Nephron (organoid): ENCODE measurements around the gene TSHZ3.

Experiments
- H3K27ac Mint-ChIP-seq, 3 experiments: 2 replicates each; pipeline ENCODE4 v1.8.0; 2020; ENCODE audit warnings: mixed read lengths in 3 of 3, mild to moderate bottlenecking in 2 of 3, moderate library complexity in 1 of 3
- H3K27me3 Mint-ChIP-seq: 2 replicates; pipeline ENCODE4 v1.8.0; 2021; ENCODE audit warnings: low read depth, mild to moderate bottlenecking, moderate library complexity, mixed read lengths
- H3K36me3 Mint-ChIP-seq: 2 replicates; pipeline ENCODE4 v1.8.0; 2020; ENCODE audit warnings: low read depth, mixed read lengths
- H3K4me1 Mint-ChIP-seq: 2 replicates; pipeline ENCODE4 v1.8.0; 2020; ENCODE audit warnings: mixed read lengths
- H3K4me3 Mint-ChIP-seq, 3 experiments: 2 replicates each; pipeline ENCODE4 v1.8.0; 2020; ENCODE audit warnings: mild to moderate bottlenecking in 3 of 3, mixed read lengths in 3 of 3, moderate library complexity in 2 of 3
- H3K9me3 Mint-ChIP-seq: 2 replicates; pipeline ENCODE4 v1.8.0; 2020; ENCODE audit warnings: mixed read lengths
- TF ChIP-seq, protein P1 (sequence below), 3 experiments: fragments of 200-600 bp; sonication (generic); IDR thresholded peaks; one replicate each; pipeline ENCODE4 v1.5.0; 2021; ENCODE audit warnings: antibody characterized with exemption in 3 of 3; ENCODE audit not compliant: unreplicated experiment in 3 of 3

The TSHZ3 gene

DNA sequence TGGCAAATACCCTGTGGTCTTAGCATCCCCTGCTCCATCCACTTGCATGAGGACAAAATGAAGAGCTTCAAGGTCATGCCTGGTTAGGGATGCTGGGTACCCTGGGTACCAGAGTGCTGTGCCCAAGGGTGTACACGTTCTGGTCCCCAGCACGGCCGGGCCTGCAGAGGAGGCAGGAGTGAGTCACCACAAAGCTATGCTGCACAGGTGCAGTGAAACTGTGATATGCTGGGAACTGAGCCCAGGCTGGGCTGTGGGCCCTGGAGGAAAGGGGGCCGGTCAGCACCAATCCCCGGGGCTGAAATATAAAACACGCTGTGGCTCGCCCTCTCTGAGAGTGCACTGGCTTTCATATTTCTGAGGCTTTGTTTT lies 95.1 kb downstream of the TSHZ3 start:
- Mint-ChIP-seq H3K27me3 (peaks cover 15% of the 10 kb centered on the region), H3K9me3 (no peaks in the 10 kb centered on the region), H3K4me1 (peaks cover 67% of the 10 kb centered on the region), H3K27ac (peak overlapping the region; percentile 77 to 89 (median 85)), H3K4me3 (peak overlapping the region in 1 of 3 experiments; percentile 35), H3K36me3 (no peaks in the 10 kb centered on the region)
- TF ChIP-seq, protein P1, sequence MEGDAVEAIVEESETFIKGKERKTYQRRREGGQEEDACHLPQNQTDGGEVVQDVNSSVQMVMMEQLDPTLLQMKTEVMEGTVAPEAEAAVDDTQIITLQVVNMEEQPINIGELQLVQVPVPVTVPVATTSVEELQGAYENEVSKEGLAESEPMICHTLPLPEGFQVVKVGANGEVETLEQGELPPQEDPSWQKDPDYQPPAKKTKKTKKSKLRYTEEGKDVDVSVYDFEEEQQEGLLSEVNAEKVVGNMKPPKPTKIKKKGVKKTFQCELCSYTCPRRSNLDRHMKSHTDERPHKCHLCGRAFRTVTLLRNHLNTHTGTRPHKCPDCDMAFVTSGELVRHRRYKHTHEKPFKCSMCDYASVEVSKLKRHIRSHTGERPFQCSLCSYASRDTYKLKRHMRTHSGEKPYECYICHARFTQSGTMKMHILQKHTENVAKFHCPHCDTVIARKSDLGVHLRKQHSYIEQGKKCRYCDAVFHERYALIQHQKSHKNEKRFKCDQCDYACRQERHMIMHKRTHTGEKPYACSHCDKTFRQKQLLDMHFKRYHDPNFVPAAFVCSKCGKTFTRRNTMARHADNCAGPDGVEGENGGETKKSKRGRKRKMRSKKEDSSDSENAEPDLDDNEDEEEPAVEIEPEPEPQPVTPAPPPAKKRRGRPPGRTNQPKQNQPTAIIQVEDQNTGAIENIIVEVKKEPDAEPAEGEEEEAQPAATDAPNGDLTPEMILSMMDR (IDR thresholded peaks at IDR 0.05; ENCODE audit: unreplicated experiment in 3 of 3) = no peak

DNA sequence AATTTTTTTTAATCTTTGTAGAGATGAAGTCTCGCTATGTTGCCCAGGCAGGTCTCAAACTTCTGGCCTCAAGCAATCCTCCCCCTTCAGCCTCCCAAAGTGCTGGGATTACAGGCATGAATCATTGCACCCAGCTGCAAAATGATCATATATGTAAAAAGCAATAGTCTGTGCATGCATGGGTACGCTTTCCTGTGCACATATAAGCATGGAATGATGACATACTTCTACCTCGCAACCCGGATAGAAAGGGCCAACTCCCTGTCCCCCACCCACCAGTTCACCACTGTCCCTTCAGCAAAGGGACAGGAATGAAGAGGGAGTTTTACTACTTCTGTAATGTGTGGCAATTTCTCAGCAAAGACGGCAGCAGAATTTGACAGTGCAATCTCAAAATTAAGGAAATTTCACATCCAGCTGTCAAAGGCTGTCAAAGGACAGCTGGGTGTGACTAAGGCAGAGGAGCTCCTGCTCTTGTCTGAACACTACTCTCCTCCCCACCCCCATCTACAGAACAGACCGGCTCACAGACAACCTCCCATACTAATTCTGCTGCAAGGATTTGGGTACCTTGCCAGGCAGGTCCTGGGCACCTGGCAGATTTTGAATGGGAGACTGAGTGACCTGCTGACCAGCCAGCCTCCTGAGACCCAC lies 95.6 kb downstream of the TSHZ3 start:
- TF ChIP-seq, protein P1 (IDR thresholded peaks at IDR 0.05; ENCODE audit: unreplicated experiment in 3 of 3) = no peak
- Mint-ChIP-seq H3K4me1 (peaks cover 62% of the 10 kb centered on the region), H3K36me3 (no peaks in the 10 kb centered on the region)

DNA sequence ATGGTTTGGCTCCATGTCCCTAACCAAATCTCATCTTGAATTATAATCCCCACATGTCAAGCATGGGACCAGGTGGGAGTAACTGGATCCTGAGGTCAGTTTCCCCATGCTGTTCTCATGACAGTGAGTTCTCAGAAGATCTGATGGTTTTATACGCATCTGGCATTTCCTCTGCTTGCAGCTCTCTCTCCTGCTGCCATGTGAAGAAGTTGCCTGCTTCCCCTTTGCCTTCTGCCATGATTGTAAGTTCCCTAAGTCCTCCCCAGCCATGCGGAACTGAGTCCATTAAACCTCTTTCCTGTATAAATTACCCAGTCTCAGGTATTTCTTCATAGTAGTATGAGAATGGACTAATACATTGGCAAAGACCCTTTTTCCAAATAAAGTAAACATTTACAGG lies 96.8 kb downstream of the TSHZ3 start:
- Mint-ChIP-seq H3K4me1 (peaks cover 50% of the 10 kb centered on the region), H3K36me3 (no peaks in the 10 kb centered on the region)

More for the DNA sequence above, 95.6 kb downstream of the TSHZ3 start:
- H3K27me3 Mint-ChIP-seq = peaks cover 15% of the 10 kb centered on the region
- no peaks in the 10 kb centered on the region for H3K9me3 Mint-ChIP-seq
- H3K4me3 Mint-ChIP-seq = peak overlapping the region in 1 of 3 experiments; percentile 35
- H3K27ac Mint-ChIP-seq = peak overlapping the region; percentile 77 to 89 (median 85)

DNA sequence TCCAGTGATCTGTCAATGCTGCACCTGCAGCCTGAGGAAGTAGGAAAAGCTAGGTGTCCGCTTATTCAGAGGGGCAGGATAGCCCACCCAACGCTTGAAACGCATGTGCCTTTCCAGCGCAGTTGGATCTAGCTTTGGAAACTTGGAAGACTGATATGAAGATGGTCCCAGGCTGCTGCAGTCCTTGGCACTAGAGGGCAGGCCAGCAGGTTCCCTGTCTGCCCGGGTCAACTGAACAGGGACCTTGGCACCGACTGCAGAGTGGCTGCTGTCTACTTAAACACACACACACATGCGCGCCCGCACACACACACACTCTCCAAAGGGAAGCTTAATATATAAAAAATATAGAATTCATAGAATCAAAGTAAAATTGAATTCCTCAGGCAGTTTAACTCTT lies 100.0 kb downstream of the TSHZ3 start:
- Mint-ChIP-seq H3K4me3 (no peak overlapping the region), H3K36me3 (no peaks in the 10 kb centered on the region), H3K4me1 (peaks cover 21% of the 10 kb centered on the region), H3K9me3 (no peaks in the 10 kb centered on the region), H3K27ac (no peak overlapping the region), H3K27me3 (peaks cover 8% of the 10 kb centered on the region)
- TF ChIP-seq, protein P1 (IDR thresholded peaks at IDR 0.05; ENCODE audit: unreplicated experiment in 3 of 3) = no peak

More for the DNA sequence above, 96.8 kb downstream of the TSHZ3 start:
- no peaks in the 10 kb centered on the region for H3K9me3 Mint-ChIP-seq
- peaks cover 8% of the 10 kb centered on the region for H3K27me3 Mint-ChIP-seq
- H3K4me3 Mint-ChIP-seq = no peak overlapping the region
- TF ChIP-seq, protein P1 (IDR thresholded peaks at IDR 0.05; ENCODE audit: unreplicated experiment in 3 of 3) = no peak
- H3K27ac Mint-ChIP-seq = peak overlapping the region in 1 of 3 experiments; percentile 13

DNA sequence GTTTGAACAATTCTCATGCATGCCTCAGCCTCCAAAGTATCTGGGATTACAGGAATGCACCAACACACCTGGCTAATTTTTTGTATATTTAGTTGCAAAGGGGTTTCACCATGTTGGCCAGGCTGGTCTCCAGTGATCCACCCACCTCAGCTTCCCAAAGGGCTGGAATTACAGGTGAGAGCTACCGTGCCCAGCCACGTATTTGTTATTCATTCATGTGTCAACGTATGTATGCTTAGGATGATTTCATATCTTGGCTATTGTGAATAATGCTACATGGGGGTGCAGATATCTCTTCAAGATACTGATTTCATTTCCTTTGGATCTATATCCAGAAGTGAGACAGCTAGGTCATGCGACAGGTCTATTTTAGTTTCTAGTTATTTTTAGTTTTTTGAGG lies 113.4 kb downstream of the TSHZ3 start:
- Mint-ChIP-seq H3K27ac (no peak overlapping the region), H3K36me3 (no peaks in the 10 kb centered on the region), H3K4me3 (no peak overlapping the region), H3K4me1 (no peaks in the 10 kb centered on the region), H3K9me3 (peaks cover 2% of the 10 kb centered on the region), H3K27me3 (no peaks in the 10 kb centered on the region)
- TF ChIP-seq, protein P1 (IDR thresholded peaks at IDR 0.05; ENCODE audit: unreplicated experiment in 3 of 3) = no peak

DNA sequence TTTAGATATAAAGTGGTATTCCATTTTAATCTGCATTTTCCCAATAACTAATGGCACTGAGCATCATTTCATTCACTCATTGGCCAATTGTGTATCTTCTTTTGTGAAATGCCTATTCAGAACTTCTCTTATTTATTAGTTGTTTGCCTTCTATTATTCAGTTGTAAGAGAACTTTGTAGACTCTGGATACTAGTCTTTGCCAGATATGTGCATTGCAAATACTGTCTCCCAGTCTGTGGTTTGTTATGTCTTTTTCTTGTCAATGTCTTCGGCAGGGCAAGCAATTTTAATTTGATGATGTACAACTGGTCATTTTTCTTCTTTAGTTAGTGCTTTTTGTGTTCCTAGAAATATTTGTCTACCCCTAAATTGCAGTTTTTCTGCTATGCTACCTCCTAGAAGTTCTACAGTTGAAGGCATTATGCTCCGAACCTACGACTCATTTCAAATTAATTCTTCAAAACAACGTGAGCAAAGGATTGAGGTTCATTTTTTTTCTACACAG lies 115.9 kb downstream of the TSHZ3 start:
- H3K27ac Mint-ChIP-seq = no peak overlapping the region

More for the DNA sequence above, 115.9 kb downstream of the TSHZ3 start:
- Mint-ChIP-seq H3K27me3 (no peaks in the 10 kb centered on the region), H3K4me3 (no peak overlapping the region), H3K4me1 (no peaks in the 10 kb centered on the region), H3K36me3 (no peaks in the 10 kb centered on the region), H3K9me3 (no peaks in the 10 kb centered on the region)
- TF ChIP-seq, protein P1 (IDR thresholded peaks at IDR 0.05; ENCODE audit: unreplicated experiment in 3 of 3) = no peak
